Stimulated activated CD8-positive, alpha-beta memory T cell treated with anti-CD3 and anti-CD28 coated beads, Interleukin-2, amount 100 ng/mL, for 1 hour (primary cell): Measurements from ENCODE around the gene KIAA0825.
"Not testable (repeated sequence)": the region's sequence is repeated elsewhere in the genome, so short reads cannot be mapped to it uniquely, and the experiment has no call there.

ENCODE experiments used
- DNase-seq, 2 donors: peaks; one replicate each; pipeline ENCODE4 v3.0.0-alpha.2; 2020; ENCODE audit warnings: low read depth in 2 of 2

Gene KIAA0825

DNA sequence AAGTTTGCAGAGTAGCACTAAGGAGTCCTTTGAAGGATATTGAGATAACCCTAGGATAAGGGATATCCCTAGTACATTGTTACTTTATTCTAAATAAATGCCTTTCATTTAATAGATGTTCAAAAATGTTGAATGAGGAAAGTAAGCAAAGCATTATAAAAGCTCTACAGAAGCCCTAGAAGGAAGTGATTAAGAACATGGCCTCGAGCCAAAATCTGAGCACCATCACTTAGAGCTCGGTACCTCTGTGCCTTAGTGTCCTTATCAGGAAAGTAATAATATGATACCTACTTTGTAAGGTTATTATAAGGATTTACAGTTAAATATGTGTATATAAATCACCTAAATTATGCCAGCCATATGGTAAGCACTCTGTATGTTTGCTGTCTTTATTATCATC is 242.6 kb downstream of the KIAA0825 start:
- no peak for DNase-seq

DNA sequence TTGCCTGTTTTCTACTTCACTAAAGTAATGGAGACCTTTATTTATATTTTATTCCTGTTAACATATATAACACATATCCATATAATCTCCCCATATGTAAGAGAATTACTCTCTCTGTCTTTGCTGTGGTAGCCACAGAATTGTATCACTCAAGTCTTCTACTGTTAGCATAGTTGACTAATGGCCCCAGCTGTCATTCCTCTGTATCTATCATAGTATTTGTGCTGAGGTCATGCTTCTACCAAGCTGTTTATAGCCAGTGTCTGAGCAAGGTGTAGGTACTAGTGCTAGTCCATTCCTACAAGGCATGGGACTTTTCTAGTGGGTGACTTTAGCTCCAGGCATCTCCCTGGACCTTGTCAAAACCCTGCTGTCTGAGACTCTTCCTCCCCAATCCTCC is 244.1 kb downstream of the KIAA0825 start:
- DNase-seq = no peak

DNA sequence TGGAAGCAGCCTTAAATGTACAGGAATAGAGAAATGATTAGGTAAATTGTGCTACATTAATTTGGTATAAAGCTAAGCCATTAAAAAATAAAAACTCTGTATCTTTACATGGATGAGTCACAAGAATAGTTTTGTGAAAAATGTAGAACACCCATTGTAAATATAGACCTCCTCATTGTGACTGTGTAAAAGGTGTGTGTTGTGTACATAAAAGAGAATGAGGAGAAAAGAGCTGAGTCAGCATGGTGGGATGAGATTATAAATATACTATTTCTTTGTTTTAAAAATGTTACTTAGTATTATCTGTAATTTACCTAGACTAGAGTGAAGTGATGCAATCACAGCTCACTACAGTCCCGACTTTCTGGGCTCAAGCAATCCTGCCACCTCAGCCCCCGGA is 250.5 kb downstream of the KIAA0825 start:
- no peak for DNase-seq

DNA sequence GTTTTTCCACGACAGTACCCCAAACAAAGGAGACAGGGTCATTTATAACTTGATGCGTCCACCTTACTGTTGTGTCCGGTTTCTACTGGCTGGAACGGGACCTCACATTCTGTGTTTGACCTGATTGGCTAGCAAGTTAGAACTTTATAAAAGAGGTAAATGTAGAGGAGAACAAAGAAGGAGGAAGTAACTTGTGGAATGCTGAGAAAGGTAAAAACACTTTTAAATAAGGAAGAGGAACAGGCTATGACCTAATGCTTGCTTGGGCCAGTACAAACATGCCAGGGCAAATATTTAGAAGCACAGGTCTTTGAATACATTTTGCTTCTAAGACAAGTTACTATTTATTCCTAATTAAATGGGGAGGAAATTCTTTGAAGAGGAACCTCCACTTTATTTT is 251.6 kb downstream of the KIAA0825 start:
- no peak for DNase-seq

DNA sequence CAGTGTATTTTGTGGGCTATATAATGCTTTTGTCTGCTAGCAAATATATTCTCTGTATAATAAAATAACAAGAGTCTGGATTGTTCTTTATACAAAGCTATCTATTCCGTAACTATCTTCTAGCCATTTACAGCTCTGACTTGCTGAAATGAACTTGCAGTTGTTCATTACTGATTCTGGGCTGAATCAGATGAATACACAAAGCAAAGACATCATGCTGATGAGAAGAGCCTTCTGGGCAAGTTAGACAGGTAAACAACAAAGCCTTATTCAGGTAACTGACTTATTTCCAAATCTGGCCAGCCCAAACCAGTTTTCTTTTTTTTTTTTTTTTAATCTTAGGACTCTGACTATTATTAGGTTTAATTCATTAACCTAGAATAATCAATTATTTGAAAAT is 255.5 kb downstream of the KIAA0825 start:
- DNase-seq = no peak

DNA sequence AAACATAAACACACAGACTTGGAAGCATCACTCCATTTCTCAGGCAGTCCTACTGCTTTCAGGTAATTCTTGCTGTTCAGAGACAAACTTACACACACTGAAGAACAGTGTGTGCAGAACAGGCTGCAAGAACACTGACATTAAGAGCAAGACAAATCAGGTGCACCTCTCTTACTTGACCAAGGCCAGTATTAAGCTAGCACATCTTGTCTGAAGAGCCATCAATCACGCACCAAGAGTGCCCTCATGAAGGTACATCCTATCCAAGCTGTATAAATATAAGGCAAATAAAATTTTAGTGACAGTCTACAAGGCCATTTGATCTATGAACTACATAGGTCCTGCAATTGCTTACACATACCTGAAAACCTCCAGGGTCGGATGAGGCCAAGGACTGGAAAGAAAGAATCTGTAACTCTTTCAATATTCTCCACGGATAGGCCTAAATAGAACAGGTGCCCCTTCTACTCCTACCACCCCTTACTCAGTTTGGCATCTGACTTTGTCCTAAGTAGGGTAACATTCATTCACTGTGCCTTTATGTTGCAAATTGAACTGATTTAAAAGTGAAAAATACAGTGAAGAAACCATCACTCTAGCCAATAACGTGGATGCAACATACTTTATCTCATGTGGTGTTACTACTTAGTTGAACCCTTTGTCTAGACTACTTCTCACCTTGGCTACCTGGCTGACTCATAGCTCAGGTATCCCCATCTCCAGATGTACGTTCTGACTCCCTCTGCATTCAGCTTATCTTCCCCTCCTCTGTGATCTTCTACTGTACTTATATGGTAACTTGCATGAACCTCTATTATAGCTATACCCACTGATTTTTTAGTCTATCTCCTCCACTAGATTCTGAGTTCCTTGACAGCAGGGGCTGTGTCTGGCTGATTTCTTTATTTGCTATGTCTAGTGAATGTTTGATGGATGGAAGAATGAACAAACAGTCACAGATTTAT is 256.3 kb downstream of the KIAA0825 start:
- no peak for DNase-seq

DNA sequence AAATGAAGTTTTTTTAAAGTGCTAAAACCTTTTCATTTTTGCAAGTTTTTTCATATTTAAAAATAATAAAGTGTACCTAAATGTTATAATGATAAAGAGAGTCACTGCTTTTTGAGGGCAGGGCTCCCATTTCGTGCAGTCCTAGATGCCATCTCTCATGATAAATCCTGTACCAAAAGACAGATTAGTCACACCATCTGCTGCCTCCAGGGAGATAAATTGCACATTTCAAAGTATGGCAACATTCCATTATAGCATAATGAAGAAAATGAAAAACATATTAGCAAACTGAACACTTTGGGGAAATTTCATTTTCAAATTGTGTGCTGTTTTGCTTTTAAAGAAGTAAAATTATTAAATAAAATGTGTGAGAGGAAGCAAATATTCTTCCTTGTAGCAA is 257.2 kb downstream of the KIAA0825 start:
- no peak for DNase-seq

DNA sequence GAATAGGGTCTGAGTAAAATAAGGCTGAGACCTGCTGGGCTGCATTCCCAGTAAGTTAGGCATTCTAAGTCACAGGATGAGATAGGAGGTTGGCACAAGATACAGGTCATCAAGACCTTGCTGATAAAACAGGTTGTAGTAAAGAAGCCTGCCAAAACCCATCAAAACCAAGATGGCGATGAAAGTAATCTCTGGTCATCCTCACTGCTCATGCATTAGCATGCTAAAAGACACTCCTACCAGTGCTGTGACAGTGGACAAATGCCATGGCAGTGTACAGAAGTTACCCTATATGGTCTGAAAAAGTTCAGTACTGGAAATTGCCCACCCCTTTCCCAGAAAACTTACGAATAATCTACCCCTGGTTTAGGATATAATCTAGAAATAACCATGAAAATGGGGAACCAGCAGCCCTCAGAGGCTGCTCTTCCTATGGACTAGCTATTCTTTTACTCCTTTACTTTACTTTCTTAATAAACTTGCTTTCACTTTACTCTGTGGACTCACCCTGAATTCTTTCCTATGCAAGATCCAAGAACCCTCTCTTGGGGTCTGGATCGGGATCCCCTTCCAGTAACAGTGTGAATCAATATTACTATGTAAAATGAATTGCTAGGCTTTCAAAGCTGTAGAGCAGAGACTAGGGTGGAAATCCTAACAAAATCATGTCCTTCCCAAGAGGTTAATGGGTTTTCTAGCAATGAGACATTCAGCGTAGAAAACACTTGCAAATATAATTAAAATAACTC is 257.8 kb downstream of the KIAA0825 start:
- no peak for DNase-seq

DNA sequence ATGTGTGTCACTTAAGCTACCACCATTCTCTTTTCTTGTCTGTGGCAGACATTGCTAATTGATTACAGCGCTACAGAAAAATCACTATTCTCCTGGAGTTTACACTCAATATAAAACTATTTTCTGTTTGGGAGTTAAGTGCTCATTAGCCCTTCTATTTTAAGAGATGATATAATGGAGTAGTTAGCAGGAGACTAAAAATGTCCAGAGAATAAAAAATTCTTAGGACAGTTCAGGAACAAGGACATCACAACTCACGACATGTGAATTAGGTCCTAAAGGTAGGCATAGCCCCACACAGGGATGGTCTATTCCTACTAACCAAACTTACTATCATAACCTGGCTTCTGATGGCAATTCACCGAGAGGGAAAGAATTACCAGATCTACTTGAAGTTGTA is 258.5 kb downstream of the KIAA0825 start:
- DNase-seq = no peak

DNA sequence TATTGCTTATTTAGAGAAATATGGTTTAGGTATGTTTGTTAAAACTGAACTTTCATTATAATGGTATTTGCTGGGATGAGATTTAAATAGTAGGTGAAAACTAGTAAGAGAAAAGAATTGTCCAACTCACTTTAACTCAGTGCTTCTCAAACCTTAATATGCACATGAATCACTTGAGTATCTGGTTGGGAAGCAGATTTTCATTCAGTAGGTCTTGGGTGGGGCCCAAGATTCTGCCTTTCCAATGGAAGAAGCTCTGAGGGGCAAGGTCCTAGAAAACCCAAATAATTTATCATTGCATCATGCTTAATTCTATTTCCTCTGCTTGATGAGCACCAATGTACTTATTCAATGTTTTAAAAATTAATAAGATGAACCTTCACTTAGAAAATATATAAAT is 262.6 kb downstream of the KIAA0825 start:
- DNase-seq = no peak

DNA sequence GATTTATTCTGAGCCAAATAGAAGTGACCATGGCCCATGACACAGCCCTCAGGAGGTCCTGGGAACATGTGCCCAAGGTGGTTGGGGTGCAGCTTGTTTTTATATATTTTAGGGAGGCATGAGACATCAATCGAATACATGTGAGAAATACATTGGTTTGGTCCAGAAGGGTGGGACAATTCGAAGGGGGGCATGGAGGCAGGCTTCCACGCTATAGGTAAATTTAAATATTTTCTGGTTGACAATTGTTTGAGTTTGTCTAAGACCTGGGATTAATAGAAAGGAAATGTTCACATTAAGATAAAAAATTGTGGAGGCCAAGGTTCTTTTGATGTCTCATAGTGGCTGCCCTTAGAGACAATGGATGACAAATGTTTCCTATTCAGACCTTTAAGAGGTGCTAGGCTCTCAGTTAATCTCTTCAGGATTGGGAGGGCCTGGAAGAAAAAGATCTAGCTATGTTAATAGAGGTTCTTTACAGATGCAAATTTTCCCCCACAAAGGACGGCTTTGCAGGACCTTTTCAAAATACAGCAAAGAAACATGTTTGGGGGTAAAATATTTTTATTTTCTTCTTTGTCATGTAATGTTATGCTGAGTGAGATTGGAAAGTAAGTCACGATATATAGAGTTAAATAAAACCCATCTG is 263.4 kb downstream of the KIAA0825 start:
- DNase-seq = not testable (repeated sequence)

DNA sequence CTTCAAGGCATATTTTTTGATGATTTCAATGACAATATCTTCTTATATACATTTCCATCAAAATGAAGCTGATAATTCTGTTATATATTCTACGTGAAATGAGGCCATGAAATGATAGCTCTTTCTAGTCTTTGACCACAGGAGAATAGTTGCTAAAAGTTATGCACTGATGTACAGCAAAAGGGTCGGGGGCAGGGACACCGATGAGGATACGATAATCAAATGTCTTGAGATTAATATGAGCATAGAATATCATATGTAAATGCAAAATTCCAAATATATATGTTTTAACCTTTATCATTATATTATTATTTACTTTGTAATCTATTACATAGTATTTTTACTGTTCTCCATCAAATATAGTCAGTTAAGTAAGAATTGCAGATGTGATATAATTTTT is 264.8 kb downstream of the KIAA0825 start:
- DNase-seq = no peak

DNA sequence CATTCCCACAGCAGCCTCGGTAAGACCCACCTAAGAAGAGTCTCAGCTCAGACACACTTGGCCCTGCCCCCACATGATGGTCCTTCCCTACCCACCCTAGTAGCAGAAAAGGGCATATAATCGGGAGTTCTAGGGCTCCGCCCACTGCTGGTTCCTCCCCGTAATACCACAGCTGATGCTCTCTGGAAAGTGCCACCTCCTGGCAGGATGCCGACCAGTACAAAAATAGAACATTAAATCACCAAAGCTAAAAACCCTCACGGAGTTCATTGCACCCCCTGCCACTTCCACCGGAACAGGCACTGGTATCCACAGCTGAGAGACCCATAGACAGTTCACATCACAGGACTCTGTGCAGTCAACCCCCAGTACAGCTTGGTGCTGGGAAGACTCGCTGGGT is 271.3 kb downstream of the KIAA0825 start:
- no peak for DNase-seq

DNA sequence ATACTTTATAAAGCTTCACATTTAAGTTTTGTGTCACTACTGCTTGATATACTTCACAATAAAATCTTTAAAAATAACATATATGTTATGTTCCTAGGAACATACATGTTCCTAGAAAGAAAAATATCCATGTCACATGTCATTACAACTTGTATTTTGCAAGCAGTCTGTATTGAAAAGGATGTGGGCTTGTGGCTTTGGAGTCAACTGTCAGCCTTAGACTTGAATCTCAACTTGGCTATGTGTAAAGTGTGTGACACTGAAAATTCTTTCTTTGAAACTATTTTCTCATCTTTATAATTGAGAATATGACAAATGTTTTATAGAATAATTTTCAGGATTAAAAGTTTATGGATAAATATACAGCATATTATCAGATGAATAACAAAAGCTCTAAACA is 273.1 kb downstream of the KIAA0825 start:
- DNase-seq = no peak

DNA sequence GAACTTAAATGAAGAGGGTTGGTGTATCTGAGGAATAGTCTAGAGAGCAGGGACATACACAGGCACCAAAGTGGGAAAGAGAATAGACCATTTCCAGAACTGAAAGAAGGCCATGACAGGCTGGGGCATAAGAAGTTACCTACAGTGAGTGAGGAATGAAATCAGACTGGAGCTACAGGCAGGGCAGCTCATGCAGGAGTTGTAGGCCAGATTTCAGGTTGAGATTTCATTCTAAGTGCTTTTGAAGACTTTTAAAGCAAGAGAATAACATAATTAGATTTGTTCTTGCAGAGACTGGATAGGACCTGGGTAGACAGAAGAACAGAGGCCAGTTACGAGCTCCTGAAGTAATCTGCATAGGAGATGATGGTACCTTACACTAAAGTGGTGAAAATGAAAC is 280.8 kb downstream of the KIAA0825 start:
- DNase-seq = no peak

DNA sequence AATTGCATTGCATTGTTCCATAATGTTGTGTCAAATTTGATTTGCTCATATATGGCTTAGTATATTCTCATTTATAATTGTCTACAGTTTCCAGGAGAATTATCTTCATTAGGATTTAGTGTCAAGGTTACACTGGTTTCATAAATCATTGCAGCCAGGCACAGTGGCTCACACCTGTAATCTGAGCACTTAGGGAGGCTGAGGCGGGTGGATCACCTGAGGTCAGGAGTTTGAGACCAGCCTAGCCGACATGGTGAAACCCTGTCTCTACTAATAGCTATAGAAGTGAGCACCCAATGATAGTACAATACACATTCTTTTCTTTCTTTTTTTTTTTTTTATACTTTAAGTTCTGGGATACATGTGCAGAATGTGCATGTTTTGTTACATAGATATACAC is 282.5 kb downstream of the KIAA0825 start:
- no peak for DNase-seq

DNA sequence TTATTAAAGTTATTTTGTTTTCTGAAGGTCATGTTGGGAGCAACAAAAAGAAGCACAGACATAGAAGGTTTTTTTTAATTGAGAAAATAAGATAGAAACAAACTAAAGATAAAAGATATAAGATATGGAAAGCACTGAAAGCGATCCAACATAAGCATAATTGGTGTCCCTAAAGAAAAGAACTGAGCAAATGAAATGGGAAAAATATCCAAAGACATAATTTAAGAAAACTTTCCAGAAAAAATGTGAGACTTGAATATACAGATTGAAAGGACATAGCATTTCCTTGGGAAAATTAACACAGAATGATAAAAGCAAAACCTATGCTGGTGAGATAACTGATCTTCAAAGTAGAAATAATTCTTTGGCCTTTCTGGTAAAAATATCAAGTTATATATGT is 289.3 kb downstream of the KIAA0825 start:
- DNase-seq = no peak

DNA sequence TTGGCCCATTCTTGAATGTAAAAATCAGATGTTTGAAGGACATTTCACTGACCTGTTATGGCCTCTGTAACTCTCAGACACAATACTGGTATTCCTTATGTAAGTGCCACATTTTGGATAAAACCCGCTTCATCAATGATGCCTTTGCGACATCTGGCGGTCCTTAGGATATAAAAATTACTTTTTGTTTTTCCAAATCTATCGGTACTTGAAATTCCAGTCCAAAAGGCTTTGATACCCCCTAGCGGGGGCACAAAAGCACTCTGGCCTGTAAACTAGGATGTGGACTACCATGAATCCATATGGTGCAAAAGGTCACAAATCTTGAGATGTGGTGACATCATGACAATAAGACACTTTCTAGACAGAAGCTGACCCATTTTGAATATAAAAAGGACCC is 291.8 kb downstream of the KIAA0825 start:
- DNase-seq = no peak

DNA sequence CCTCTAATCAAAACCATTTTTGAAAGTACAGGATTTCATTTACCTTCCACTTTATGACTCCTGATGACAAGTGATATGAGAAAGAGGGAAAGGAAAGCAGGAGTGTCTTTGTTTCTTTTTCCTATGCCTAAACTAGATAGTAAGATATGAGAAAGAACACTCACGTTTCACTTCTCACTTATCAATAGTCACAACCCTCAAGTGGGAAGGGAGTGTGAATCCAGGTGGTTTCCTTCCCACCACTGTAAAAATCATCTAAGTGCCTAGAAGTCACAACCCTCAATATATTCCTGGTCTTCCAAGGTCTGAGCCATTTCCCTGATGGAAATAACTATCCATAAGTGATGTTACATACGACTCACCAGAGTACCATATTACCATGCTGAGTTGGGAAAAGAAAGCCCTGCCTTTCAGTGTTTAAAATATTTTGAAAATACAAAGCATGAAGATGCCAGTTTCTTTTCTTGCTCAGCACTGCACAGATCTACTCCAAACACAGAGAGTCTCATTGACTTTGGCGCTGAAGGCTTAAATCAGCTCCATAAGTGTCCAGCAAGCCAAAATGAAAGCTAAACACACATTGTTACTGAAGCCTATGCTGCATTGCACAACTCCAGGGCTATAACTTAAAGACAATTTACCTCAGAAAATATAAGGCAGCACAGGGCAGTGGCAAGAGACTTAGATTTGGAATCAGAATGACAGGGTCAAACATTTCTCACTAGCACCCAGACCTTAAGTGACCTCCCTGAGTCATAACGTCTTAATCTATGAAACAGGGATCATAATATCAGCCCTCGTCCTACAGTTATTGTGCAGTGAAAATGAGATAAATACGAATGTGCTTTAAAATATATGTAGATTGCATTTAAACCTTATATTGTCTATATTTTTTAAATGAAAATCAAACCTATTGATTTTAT is 301.2 kb downstream of the KIAA0825 start:
- DNase-seq = no peak

DNA sequence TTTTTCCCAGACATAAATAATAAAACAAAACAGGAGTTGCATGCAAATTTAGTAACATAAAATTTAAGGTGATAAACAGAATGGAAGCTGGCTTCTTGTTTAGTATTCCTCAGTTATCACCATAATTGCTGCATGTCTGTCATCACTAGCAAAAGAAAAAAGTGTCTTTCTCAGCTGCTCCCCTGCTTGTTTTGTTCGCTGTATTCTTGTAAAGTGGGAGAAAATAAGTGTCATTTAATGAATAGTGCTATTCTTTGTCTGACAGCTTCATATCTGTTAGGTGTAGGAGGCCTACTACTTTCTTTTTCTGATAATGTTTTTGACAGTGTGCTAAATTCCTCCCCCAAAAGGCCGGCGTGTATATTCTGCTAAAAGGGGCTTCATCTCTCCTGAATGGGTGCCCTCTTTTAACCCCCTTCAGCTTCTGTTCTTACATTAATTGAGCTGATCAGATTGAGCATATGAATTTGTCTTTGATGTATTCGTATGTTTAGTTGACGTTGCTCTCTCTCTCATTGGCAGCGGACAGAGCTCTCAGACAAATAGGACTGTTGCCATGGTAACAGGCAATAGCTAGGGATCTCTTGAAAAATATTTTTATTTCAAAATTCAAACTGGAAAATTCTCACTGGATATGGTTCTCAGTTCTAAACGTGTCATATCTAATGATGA is 303.8 kb downstream of the KIAA0825 start:
- DNase-seq = no peak

DNA sequence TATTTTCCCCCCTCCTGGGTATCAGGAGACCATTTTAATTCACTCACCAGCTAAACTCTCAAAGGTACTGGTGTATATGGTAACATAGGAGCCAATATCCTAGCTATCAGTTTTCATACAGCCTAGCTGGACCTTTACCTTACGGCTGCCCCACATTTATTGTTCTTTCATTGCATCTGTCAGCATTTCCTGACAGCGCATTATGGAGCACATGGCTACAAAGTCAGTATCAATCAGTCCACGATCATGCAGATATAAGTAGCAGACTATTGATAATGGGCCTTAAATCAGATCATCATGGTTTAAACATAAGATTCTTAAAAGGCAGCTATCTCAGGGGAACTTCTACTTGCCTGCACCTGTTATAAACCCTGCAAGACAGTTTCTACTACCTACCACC is 304.7 kb downstream of the KIAA0825 start:
- no peak for DNase-seq
